Measurements from ENCODE around the gene TBC1D22B. TPM values are rescaled to one million over a fixed set of nuclear protein-coding genes. Genes with fewer than 3 reads are reported as not detected.

The TBC1D22B gene
- total RNA-seq, 1 donor from 2014 or later: 16.5 TPM

DNA sequence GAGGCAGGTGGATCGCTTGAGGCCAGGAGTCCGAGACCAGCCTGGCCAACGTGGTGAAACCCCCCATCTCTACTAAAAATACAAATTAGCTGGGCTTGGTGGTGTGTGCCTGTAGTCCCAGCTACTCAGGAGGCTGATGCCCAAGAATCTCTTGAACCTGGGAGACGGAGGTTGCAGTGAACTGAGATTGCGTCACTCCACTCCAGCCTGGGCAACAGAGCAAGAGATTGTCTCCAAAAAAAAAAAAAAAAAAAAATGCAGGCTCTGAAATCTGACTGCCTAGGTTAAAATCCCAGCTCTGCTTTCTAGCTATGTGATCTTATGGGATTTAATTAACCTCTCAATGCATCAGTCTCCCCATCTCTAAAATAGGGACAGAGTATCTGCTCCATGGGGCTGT, 3.6 kb downstream of the TBC1D22B start:
- Mint-ChIP-seq H3K4me1 (peaks cover 14% of the 10 kb centered on the region), H3K27ac (no peak overlapping the region), H3K27me3 (ENCODE audit: insufficient read depth, low read depth) (peaks cover 10% of the 10 kb centered on the region)

GRCh38 chr6:37262446-37263026, 5.0 kb downstream of the TBC1D22B start:
- Histone ChIP-seq H3K27me3 (no peaks in the 10 kb centered on the region), H3K79me2 (ENCODE audit: low read depth) (peaks cover 79% of the 10 kb centered on the region), H2AFZ (replicated peaks) (no peak overlapping the region), H3K4me3 (no peak overlapping the region), H4K20me1 (ENCODE audit: low read depth) (peaks cover 23% of the 10 kb centered on the region), H3F3A (ENCODE audit: low read depth) (peaks cover 10% of the 10 kb centered on the region), H3K27ac (no peak overlapping the region), H3K4me2 (no peak overlapping the region), H3K9me3 (ENCODE audit: low read depth) (no peaks in the 10 kb centered on the region), H3K4me1 (no peaks in the 10 kb centered on the region), H3K36me3 (no peaks in the 10 kb centered on the region), H3K9ac (no peak overlapping the region)
- Mint-ChIP-seq H3K4me1 (peaks cover 11% of the 10 kb centered on the region), H3K36me3 (no peaks in the 10 kb centered on the region), H3K9me3 (no peaks in the 10 kb centered on the region), H3K27me3 (ENCODE audit: insufficient read depth, low read depth) (peaks cover 8% of the 10 kb centered on the region), H3K27ac (no peak overlapping the region), H3K4me3 (no peak overlapping the region)
- no peak for DNase-seq (ENCODE audit: low spot score)
- TF ChIP-seq EZH2phosphoT487 (IDR thresholded peaks at IDR 0.05) (no peak), EZH2 (IDR thresholded peaks at IDR 0.05) (no peak)
- TF ChIP-seq, protein P1, sequence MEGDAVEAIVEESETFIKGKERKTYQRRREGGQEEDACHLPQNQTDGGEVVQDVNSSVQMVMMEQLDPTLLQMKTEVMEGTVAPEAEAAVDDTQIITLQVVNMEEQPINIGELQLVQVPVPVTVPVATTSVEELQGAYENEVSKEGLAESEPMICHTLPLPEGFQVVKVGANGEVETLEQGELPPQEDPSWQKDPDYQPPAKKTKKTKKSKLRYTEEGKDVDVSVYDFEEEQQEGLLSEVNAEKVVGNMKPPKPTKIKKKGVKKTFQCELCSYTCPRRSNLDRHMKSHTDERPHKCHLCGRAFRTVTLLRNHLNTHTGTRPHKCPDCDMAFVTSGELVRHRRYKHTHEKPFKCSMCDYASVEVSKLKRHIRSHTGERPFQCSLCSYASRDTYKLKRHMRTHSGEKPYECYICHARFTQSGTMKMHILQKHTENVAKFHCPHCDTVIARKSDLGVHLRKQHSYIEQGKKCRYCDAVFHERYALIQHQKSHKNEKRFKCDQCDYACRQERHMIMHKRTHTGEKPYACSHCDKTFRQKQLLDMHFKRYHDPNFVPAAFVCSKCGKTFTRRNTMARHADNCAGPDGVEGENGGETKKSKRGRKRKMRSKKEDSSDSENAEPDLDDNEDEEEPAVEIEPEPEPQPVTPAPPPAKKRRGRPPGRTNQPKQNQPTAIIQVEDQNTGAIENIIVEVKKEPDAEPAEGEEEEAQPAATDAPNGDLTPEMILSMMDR (IDR thresholded peaks at IDR 0.05): no peak

More for the DNA sequence above, 3.6 kb downstream of the TBC1D22B start:
- H3K36me3 ChIP-seq: no peaks in the 10 kb centered on the region
- H4K20me1 ChIP-seq (ENCODE audit: low read depth): peaks cover 23% of the 10 kb centered on the region
- Mint-ChIP-seq H3K9me3 (no peaks in the 10 kb centered on the region), H3K4me3 (no peak overlapping the region), H3K36me3 (no peaks in the 10 kb centered on the region)
- H3K27me3 ChIP-seq: peaks cover 4% of the 10 kb centered on the region
- TF ChIP-seq, protein P1 (IDR thresholded peaks at IDR 0.05): no peak
- TF ChIP-seq EZH2phosphoT487 (IDR thresholded peaks at IDR 0.05): no peak
- no peak for TF ChIP-seq EZH2 (IDR thresholded peaks at IDR 0.05)
- peaks cover 75% of the 10 kb centered on the region for H3K79me2 ChIP-seq (ENCODE audit: low read depth)
- no peak overlapping the region for H3K27ac ChIP-seq
- H3F3A ChIP-seq (ENCODE audit: low read depth): peaks cover 10% of the 10 kb centered on the region
- DNase-seq (ENCODE audit: low spot score): no peak
- no peak overlapping the region for H3K4me2 ChIP-seq
- no peak overlapping the region for H2AFZ ChIP-seq (replicated peaks)
- no peaks in the 10 kb centered on the region for H3K4me1 ChIP-seq
- no peak overlapping the region for H3K9ac ChIP-seq
- no peaks in the 10 kb centered on the region for H3K9me3 ChIP-seq (ENCODE audit: low read depth)
- no peak overlapping the region for H3K4me3 ChIP-seq

GRCh38 chr6:37265001-37265400, 7.4 kb downstream of the TBC1D22B start:
- no peaks in the 10 kb centered on the region for H3K27me3 ChIP-seq
- H2AFZ ChIP-seq (replicated peaks): no peak overlapping the region
- no peak overlapping the region for H3K4me3 Mint-ChIP-seq
- peaks cover 59% of the 10 kb centered on the region for H3K79me2 ChIP-seq (ENCODE audit: low read depth)
- peaks cover 31% of the 10 kb centered on the region for H4K20me1 ChIP-seq (ENCODE audit: low read depth)
- H3F3A ChIP-seq (ENCODE audit: low read depth): no peaks in the 10 kb centered on the region
- no peak overlapping the region for H3K27ac ChIP-seq
- peaks cover 5% of the 10 kb centered on the region for H3K27me3 Mint-ChIP-seq (ENCODE audit: insufficient read depth, low read depth)
- no peaks in the 10 kb centered on the region for H3K4me1 Mint-ChIP-seq
- no peaks in the 10 kb centered on the region for H3K4me1 ChIP-seq
- H3K27ac Mint-ChIP-seq: no peak overlapping the region
- TF ChIP-seq EZH2 (IDR thresholded peaks at IDR 0.05) (no peak), EZH2phosphoT487 (IDR thresholded peaks at IDR 0.05) (no peak)
- TF ChIP-seq, protein P1 (IDR thresholded peaks at IDR 0.05): no peak
- peak overlapping the region; percentile 31 for H3K9ac ChIP-seq
- no peaks in the 10 kb centered on the region for H3K9me3 ChIP-seq (ENCODE audit: low read depth)
- DNase-seq (ENCODE audit: low spot score): no peak
- no peaks in the 10 kb centered on the region for H3K36me3 ChIP-seq
- H3K4me3 ChIP-seq: no peak overlapping the region
- no peaks in the 10 kb centered on the region for H3K9me3 Mint-ChIP-seq
- H3K36me3 Mint-ChIP-seq: no peaks in the 10 kb centered on the region
- H3K4me2 ChIP-seq: no peak overlapping the region
